ENCODE results near the gene RABGAP1L.

DNA sequence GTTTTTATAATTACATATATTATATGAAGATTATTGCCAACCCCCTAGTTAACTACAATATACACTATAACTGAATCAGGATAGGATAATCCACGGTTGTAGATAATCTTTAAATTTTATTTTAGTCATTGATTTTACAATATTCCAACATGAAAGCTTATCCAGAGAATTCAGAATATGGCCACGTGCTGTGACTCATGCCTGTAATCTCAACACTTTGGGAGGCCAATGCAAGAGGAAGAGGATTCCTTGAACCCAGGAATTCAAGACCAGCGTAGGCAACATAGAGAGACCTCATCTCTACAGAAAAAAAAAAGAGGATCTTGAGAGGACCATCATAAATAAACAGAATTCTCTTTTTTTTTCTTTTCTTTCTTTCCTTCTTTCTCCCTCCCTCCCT, 720.9 kb downstream of the RABGAP1L start:
- TF ChIP-seq KLF9 (tag by site-specific recombination; IDR thresholded peaks at IDR 0.05; ENCODE audit: low read depth), result no peak
- TF ChIP-seq ZNF121 (tag by site-specific recombination; IDR thresholded peaks at IDR 0.05), result no peak
- TF ChIP-seq, protein P1, sequence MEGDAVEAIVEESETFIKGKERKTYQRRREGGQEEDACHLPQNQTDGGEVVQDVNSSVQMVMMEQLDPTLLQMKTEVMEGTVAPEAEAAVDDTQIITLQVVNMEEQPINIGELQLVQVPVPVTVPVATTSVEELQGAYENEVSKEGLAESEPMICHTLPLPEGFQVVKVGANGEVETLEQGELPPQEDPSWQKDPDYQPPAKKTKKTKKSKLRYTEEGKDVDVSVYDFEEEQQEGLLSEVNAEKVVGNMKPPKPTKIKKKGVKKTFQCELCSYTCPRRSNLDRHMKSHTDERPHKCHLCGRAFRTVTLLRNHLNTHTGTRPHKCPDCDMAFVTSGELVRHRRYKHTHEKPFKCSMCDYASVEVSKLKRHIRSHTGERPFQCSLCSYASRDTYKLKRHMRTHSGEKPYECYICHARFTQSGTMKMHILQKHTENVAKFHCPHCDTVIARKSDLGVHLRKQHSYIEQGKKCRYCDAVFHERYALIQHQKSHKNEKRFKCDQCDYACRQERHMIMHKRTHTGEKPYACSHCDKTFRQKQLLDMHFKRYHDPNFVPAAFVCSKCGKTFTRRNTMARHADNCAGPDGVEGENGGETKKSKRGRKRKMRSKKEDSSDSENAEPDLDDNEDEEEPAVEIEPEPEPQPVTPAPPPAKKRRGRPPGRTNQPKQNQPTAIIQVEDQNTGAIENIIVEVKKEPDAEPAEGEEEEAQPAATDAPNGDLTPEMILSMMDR (tag by site-specific recombination; IDR thresholded peaks at IDR 0.05), result no peak
- TF ChIP-seq YY1 (tag by site-specific recombination; IDR thresholded peaks at IDR 0.05), result no peak
- TF ChIP-seq, protein P2, sequence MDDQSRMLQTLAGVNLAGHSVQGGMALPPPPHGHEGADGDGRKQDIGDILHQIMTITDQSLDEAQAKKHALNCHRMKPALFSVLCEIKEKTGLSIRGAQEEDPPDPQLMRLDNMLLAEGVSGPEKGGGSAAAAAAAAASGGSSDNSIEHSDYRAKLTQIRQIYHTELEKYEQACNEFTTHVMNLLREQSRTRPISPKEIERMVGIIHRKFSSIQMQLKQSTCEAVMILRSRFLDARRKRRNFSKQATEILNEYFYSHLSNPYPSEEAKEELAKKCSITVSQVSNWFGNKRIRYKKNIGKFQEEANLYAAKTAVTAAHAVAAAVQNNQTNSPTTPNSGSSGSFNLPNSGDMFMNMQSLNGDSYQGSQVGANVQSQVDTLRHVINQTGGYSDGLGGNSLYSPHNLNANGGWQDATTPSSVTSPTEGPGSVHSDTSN (CRISPR knock-in tag; IDR thresholded peaks at IDR 0.05), result no peak
- TF ChIP-seq, protein P3, sequence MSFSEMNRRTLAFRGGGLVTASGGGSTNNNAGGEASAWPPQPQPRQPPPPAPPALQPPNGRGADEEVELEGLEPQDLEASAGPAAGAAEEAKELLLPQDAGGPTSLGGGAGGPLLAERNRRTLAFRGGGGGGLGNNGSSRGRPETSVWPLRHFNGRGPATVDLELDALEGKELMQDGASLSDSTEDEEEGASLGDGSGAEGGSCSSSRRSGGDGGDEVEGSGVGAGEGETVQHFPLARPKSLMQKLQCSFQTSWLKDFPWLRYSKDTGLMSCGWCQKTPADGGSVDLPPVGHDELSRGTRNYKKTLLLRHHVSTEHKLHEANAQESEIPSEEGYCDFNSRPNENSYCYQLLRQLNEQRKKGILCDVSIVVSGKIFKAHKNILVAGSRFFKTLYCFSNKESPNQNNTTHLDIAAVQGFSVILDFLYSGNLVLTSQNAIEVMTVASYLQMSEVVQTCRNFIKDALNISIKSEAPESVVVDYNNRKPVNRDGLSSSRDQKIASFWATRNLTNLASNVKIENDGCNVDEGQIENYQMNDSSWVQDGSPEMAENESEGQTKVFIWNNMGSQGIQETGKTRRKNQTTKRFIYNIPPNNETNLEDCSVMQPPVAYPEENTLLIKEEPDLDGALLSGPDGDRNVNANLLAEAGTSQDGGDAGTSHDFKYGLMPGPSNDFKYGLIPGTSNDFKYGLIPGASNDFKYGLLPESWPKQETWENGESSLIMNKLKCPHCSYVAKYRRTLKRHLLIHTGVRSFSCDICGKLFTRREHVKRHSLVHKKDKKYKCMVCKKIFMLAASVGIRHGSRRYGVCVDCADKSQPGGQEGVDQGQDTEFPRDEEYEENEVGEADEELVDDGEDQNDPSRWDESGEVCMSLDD (tag by site-specific recombination; IDR thresholded peaks at IDR 0.05), result no peak
- no peak for TF ChIP-seq ZNF24 (tag by site-specific recombination; IDR thresholded peaks at IDR 0.05)
- TF ChIP-seq, protein P4, sequence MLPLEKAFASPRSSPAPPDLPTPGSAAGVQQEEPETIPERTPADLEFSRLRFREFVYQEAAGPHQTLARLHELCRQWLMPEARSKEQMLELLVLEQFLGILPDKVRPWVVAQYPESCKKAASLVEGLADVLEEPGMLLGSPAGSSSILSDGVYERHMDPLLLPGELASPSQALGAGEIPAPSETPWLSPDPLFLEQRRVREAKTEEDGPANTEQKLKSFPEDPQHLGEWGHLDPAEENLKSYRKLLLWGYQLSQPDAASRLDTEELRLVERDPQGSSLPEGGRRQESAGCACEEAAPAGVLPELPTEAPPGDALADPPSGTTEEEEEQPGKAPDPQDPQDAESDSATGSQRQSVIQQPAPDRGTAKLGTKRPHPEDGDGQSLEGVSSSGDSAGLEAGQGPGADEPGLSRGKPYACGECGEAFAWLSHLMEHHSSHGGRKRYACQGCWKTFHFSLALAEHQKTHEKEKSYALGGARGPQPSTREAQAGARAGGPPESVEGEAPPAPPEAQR (tag by site-specific recombination; IDR thresholded peaks at IDR 0.05), result no peak
- no peak for TF ChIP-seq ZNF302 (tag by site-specific recombination; IDR thresholded peaks at IDR 0.05; ENCODE audit: low read depth)
- no peak for TF ChIP-seq ZNF416 (tag by site-specific recombination; IDR thresholded peaks at IDR 0.05)
- no peak for TF ChIP-seq ZBTB17 (tag by site-specific recombination; IDR thresholded peaks at IDR 0.05)
- TF ChIP-seq, protein P5, sequence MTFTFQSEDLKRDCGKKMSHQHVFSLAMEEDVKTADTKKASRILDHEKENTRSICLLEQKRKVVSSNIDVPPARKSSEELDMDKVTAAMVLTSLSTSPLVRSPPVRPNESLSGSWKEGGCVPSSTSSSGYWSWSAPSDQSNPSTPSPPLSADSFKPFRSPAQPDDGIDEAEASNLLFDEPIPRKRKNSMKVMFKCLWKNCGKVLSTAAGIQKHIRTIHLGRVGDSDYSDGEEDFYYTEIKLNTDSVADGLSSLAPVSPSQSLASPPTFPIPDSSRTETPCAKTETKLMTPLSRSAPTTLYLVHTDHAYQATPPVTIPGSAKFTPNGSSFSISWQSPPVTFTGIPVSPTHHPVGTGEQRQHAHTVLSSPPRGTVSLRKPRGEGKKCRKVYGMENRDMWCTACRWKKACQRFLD (tag by site-specific recombination; IDR thresholded peaks at IDR 0.05), result no peak

Measured in HEK293 (cell line).